GM18507 (cell line): ENCODE results near the gene TUBA1C.
A peak's percentile ranks its signal among the peaks of the same experiment; 100 is the strongest.
"Not testable (repeated sequence)": the region's sequence is repeated elsewhere in the genome, so short reads cannot be mapped to it uniquely, and the experiment has no call there.

Experiments
- DNase-seq: peaks from one replicate; pipeline ENCODE4 v3.0.0; 2011; ENCODE audit warnings: low read depth; ENCODE audit not compliant: insufficient read length; ENCODE audit errors: extremely low spot score
- FAIRE-seq: peaks from 2 replicates; lab custom pipeline; 2011; peaks lifted over from hg19 to GRCh38; lab: Jason Lieb, UNC

The TUBA1C gene

DNA sequence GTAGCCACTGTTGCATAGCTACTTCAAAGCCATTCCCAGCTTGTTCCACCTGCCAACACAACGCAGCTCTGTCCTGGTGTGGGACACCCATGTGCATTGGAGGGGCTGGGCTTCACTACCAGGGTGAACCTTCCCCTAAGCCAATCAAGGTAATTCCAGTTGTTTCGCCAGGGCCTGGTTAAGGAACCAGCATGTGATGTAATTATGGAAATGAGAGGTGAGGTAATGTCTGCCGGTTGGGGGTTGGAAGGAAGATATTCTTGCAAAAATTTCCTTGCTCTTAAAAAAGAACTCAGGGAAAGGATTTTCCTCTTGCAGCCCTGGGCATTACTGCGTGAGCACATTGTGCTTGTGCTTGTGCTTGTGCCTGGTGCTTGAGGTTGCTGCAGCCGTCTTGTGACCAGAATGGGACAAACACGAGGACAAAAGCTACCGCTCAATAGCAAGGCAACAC lies 14.9 kb downstream of the TUBA1C start:
- no peak for FAIRE-seq
- DNase-seq = no peak

DNA sequence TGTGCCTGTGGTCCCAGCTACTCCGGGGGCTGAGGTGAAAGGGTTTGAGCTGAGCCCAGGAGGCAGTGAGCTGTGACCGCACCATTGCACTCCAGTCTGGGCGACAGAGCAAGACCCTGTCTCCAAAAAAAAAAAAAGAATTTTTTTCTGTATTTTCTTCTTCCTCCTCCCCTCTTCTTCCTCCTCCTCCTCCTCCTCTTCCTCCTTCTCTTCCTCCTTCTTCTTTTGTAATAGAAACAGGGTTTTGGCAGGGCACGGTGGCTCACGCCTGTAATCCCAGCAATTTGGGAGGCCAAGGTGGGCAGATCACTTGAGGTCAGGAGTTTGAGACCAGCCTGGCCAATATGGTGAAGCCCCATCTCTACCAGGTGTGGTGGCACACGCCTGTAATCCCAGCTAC lies 15.7 kb downstream of the TUBA1C start:
- DNase-seq, FAIRE-seq: not testable (repeated sequence)

GRCh38 chr12:49282302-49282701 lies 17.4 kb downstream of the TUBA1C start:
- DNase-seq = no peak
- FAIRE-seq = no peak

GRCh38 chr12:49282740-49283375 lies 18.0 kb downstream of the TUBA1C start:
- FAIRE-seq, DNase-seq: not testable (repeated sequence)

GRCh38 chr12:49283541-49284429 lies 18.9 kb downstream of the TUBA1C start:
- DNase-seq = no peak
- FAIRE-seq = no peak

- DNase-seq (no peak), FAIRE-seq (no peak)
These were observed 19.8 kb downstream of the TUBA1C start for GRCh38 chr12:49284672-49285071.

GRCh38 chr12:49287876-49288275 lies 23.0 kb downstream of the TUBA1C start:
- FAIRE-seq (no peak), DNase-seq (no peak)

GRCh38 chr12:49288412-49288853 lies 23.6 kb downstream of the TUBA1C start:
- peak; percentile 54 for DNase-seq
- FAIRE-seq = peak; percentile 95

GRCh38 chr12:49288922-49289555 lies 24.2 kb downstream of the TUBA1C start:
- FAIRE-seq = no peak
- no peak for DNase-seq

GRCh38 chr12:49292729-49293055 lies 27.8 kb downstream of the TUBA1C start:
- FAIRE-seq (no peak), DNase-seq (no peak)

- FAIRE-seq (no peak), DNase-seq (no peak)
These were observed 28.4 kb downstream of the TUBA1C start for GRCh38 chr12:49293056-49293956.

GRCh38 chr12:49294086-49294803 lies 29.4 kb downstream of the TUBA1C start:
- no peak for FAIRE-seq
- no peak for DNase-seq

DNA sequence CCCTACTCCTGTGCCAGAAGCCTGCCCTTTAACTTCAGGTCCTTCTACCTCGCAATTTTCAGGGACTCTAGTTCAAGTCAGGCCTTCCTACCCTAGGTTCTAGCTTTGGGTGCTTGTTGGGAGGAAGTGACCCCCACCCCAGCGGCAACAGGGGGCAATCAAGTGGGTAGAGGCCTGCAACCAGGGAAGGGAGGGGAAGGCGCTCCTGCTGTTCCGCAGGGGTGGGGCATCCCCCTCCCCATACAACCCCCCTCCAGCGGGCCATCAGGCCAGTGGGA lies 29.9 kb downstream of the TUBA1C start:
- FAIRE-seq (no peak), DNase-seq (no peak)

GRCh38 chr12:49295082-49295936 lies 30.4 kb downstream of the TUBA1C start, which contains the start of gene PRPH:
Gene PRPH (plus strand): TSS chr12:49295147. CDS start chr12:49295201, 54 bp downstream.
- DNase-seq (no peak), FAIRE-seq (no peak)

DNA sequence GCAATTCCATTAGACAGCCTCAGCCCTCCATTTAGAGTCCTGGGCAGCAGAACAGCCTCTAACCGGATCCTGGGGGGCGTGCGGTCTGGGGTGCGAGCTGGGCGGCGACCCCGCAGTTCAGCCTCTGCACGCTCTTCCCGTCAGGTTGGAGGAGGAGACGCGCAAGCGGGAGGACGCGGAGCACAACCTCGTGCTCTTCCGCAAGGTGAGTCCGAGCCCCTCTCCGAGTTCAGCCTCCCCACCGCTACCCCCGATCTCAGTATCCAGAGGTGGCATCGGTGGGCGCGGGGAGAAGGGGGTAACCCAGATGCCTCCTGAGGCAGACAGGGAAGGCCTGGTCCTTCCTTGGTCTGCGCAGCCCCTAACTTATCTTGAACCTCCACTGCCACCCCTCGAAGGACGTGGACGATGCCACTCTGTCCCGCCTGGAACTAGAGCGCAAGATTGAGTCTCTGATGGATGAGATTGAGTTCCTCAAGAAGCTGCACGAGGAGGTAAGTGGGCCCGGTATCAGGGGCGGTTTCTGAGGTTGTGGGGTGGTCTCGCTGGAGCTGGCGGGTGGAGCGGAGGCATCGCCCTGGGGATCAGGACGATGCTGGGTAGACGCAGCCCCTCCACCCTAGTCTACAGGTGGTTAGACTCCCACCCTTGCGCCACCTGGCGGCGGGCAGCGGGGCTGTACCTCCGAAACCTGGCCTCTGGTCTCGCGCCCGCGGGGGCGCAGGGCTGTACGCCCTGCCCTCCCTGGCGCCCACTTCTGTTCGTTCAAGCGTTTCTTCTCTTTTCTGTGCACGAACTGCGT lies 31.4 kb downstream of the TUBA1C start:
- peak; percentile 69 for DNase-seq
- no peak for FAIRE-seq

DNA sequence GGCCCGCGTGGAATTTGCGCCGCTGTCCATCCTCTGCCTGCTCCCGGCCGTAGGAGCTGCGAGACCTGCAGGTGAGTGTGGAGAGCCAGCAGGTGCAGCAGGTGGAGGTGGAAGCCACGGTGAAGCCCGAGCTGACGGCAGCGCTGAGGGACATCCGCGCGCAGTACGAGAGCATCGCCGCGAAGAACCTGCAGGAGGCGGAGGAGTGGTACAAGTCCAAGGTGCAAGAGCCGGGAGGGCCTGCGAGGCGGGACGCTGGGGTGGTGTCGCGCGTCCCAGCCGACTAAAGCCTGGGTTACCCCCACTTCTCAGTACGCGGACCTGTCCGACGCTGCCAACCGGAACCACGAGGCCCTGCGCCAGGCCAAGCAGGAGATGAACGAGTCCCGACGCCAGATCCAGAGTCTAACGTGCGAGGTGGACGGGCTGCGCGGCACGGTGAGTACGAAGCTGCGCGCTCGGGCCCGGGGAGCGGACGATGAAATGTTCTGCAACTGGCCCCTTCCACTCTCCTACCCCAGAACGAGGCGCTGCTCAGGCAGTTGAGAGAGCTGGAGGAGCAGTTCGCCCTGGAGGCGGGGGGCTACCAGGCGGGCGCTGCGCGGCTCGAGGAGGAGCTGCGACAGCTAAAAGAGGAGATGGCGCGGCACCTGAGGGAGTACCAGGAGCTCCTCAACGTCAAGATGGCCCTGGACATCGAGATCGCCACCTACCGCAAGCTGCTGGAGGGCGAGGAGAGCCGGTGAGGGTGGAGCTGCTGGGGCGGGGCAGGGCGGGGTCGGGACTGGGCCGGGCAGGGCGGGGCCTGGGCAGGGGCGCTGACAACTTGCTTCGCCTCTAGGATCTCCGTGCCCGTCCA lies 32.2 kb downstream of the TUBA1C start:
- DNase-seq (no peak), FAIRE-seq (no peak)

DNA sequence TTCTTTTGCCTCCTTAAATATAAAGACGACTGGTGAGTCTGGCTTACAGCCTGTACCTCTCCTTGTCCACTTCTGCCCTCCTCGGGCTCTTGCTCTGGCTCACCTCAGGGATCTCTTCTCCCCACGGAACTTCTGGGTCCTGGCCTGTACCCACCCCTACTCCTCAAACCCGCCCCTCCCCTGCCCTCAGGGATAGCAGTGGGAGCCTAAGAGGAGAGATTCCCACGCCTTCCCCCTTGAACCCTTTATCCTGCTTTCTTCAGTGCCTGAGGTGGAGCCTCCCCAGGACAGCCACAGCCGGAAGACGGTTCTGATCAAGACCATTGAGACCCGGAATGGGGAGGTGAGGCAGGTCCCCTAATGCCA lies 32.8 kb downstream of the TUBA1C start:
- FAIRE-seq (no peak), DNase-seq (no peak)
